CD4-positive, alpha-beta T cell treated with Interleukin-6 for 4 hours (primary cell): Measurements from ENCODE around the gene CTDP1.
"Not testable (repeated sequence)": the region's sequence is repeated elsewhere in the genome, so short reads cannot be mapped to it uniquely, and the experiment has no call there.

Experiments used
- DNase-seq: peaks from one replicate; pipeline ENCODE4 v3.0.0-alpha.2; 2020; ENCODE audit warnings: mixed read lengths

The CTDP1 gene

DNA sequence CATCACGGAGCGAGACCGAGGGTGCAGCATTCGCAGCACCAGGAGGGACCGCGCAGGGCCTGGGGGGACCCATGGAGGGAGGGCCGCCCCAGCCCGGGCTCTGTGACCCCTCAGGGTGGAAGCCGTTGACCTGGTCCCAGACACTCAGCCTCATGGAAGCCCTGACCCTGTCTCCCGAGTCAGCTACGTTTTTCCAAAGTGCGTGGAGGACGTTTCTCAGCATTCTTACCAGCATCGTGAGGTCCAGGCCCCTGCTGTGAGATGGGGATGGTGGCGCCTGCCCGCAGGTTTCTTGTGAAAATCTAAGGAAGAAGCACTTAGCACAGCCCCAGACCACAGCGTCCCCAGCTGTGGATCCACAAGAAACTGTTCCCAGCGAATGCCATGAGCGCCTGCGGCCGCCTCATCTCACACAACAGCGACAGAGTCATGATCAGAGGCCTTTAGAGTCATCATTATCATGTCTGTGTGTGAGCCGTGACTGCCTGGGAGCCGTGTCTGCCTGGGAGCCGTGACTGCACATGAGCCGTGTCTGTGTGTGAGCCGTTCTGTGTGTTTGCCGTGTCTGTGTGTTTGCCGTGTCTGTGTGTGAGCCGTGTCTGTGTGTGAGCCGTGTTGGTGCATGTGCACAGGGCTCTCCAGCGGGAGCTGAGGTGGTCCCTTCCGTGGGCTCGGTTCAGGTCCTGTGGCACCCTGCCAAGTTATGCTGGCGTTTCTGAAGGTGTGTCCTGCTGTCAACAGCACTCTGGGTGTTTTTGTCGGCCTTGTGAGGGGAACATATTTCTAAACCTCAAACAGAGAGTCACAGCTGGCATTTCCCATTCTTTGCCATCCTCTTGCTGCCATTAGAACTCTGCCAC lies 68.9 kb downstream of the CTDP1 start:
- no peak for DNase-seq

- DNase-seq = no peak
Observed at GRCh38 chr18:79749251-79750191, 69.9 kb downstream of the CTDP1 start.

DNA sequence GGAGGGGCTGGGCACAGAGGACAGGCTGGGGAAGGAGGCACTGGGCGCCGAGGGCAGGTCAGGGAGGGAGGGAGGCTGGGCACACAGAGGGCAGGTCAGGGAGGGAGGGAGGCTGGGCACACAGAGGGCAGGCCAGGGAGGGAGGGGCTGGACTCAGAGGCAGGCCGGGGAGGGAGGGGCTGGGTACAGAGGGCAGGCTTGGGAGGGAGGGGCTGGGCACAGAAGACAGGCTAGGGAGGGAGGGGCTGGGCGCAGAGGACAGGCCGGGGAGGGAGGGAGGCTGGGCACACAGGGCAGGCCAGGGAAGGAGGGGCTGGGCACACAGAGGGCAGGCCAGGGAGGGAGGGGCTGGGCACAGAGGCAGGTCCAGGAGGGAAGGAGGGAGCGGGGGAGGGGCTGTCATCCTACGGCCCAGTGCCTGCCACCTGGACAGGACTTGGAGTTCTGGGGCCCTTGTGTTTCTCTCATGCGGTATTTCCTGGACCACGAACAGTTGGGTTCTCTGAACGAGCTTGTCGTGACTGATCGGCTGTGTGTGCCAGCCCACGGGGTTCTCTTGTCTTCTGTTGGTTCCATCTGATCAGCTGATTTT lies 71.5 kb downstream of the CTDP1 start:
- DNase-seq = no peak

GRCh38 chr18:79751918-79752578 lies 72.4 kb downstream of the CTDP1 start:
- not testable (repeated sequence) for DNase-seq

GRCh38 chr18:79752946-79753345 lies 73.3 kb downstream of the CTDP1 start:
- DNase-seq = not testable (repeated sequence)

- no peak for DNase-seq
Observed at GRCh38 chr18:79753391-79753851, 73.8 kb downstream of the CTDP1 start.

DNA sequence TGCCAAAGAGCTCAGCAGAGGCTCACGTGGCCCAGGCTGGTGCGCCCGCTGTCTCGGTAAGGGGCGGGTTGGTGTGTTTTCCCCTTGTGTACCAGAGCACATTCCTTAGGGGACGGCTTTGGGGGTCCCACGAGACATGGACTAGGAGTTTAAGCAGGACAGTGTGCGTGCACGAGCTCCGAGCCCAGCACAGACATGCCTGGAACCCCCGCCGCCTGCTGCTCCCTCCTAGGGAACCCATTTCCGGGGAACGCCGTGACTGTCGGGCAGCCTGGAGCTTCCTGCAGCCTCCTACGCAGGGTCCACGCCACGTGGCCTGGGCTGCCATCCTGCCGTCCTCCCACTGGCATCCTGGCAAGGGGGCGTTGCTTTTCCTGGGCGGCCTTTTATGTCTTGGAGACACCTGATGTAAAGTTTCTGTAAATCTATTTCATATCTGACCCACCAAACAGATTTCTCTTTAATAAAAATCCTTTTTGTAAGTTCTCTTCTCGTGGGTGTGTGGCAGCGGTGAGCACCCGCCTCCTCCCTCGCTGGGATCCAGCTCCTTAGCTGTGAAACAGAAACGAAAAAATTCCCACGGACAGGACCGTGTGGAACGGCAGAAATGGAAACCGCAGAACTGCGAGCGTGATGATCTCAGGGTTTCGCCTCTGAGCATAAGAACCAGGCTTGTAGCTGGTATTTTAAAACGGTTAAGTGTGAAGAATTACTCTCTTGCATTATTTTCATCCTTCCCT lies 74.6 kb downstream of the CTDP1 start:
- no peak for DNase-seq

DNA sequence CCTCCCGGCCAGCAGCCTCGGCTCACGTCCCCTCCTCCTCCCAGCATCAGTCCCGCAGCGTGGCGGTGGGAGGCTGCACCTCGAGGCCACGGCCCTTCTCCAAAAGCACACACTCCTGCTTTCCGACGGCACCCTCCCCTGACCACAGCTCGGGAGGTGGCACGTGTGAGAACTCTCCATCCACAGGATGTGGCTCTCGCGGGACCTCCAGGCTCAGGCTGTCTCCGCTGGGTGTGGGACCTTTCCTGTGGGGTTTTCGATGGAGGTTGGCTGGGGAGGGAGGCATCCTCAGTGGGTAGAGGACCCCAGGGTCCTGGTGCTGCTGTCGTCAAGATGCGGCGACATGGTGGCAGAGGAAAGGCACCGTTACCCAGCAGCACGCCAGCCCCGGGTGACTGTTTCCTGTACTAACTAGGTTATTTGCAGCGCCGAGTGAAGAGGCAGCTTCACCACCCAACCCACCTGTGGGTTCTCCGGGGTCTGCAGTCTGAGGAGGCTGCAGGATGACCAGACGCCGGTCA lies 75.3 kb downstream of the CTDP1 start:
- DNase-seq = no peak

DNA sequence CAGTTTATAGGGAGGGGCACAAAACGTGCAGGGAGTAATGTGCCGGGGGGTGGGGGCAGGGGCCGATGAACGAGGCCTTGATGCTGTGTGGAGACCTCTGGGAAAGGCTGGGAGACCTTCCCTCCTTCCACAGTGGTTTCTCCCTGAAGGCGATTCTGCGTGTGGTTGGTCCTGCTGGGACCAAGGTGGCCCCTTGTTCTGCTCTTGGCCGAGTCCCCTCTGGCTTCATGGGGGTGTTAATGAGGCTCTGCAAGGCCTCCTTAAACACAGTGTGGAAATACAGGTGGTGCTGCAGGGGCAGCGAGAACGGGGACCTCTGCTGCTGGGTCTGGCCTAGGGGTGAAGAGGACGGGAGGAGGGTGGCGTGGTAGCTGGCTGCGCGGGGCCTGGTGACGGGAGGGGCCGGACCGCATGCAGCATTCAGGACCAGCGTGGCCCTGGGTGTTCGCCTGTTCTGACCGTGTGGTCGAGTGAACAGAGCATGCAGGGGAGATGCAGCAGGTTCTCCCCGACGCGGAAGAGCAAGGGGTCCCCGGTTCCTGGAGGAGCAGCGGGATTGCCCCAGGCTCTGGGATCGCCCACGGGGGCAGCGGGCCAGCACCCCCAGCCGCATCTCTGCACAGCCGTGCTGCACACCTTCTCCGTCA lies 76.0 kb downstream of the CTDP1 start:
- no peak for DNase-seq

DNA sequence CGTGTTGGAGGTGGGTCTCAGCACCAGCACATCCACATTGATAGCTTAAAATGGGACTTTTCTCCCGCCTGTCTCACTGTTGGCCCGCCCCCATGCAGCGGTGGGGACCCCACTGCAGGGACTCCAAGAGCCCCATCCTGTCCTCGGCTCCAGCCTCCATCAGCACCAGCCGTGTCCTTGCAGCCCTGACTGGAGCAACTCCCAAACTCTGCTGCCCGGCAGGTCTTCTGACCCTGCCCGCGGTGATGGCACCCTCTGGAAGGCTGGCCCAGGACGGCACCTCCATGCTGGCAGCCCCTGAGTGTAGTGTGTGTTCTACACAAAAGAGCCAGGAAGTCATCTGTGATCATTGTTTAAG lies 76.5 kb downstream of the CTDP1 start:
- no peak for DNase-seq

- DNase-seq = no peak
Observed at GRCh38 chr18:79756826-79757225, 77.2 kb downstream of the CTDP1 start.

- DNase-seq = no peak
Observed at GRCh38 chr18:79760348-79760747, 80.7 kb downstream of the CTDP1 start.

- DNase-seq = no peak
Observed at GRCh38 chr18:79760881-79761280, 81.3 kb downstream of the CTDP1 start.

DNA sequence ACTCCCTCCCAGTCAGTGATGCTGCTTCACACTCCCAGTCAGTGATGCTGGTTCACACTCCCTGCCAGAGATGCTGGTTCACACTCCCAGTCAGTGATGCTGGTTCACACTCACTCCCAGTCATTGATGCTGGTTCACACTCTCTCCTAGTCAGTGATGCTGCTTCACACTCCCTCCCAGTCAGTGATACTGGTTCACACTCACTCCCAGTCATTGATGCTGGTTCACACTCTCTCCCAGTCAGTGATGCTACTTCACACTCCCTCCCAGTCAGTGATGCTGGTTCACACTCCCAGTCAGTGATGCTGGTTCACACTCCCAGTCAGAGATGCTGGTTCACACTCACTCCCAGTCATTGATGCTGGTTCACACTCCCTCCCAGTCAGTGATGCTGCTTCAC lies 83.8 kb downstream of the CTDP1 start:
- no peak for DNase-seq

DNA sequence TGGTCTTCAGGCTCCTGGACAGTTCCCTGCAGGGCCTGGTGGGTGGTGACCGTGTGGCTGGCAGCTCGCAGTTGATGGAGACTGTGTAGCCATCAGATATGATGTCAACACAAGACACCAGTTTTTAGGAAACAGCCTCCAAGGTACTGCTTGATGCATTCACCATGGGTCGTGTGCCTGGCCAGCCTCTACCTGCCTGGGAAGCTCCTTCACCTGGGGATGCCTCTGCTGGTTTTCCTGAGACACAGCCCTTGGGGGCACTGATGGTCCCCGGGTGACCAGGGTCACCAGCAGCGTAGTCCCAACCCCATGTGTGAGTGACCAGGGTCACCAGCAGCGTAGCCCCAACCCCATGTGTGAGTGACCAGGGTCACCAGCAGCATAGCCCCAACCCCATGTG lies 84.5 kb downstream of the CTDP1 start:
- no peak for DNase-seq

DNA sequence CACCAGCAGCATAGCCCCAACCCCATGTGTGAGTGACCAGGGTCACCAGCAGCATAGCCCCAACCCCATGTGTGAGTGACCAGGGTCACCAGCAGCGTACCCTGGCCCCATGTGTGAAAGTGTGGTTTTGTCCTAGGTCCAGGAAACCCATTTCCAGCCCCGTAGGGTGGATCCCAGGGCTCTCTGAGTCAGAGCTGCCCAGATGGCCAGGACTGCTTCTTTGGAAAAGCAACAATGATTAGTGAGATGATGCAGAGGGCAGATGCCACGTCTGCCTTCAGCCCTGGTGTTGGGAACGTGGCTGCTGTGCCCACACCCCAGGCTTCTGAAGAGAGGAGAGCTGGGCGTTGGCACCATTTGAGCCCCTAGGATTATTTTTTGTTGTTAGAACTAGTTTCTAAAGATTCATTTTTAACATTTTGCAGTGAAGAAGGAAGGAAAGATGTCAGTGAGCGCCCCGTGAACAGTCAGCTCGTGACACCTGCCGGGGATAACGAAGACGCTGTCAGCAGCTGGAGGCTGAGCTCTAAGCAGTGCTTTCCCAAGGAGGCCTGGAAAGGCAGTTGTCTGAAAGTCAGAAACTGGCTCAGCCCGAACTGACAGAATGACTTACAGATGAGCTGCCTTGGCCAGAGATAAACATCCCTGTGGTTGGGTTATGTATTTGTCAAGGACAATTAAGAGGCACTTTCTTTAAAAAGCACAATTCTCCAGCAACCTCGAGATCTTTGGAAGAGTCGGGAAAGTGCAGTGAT lies 86.1 kb downstream of the CTDP1 start:
- DNase-seq = no peak

DNA sequence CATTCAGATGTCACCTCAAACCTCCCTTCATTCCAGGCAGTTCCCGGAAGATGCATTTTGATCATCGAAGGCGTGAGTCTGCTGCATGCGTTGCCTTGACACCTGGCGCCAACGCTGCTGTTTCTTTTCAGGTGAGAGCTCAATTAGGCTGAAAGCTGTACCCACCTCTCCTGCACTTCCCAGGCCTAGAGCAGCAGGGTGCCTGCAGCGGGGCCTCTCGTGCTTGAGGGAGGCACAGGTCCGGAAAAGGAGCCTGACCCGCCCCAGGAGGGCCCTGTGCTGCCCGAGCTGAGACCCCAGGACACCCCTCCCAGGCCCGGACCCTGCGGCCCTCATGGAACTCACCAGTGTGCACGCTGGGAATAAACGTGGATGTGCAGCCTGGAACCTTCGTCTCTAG lies 86.7 kb downstream of the CTDP1 start:
- no peak for DNase-seq

DNA sequence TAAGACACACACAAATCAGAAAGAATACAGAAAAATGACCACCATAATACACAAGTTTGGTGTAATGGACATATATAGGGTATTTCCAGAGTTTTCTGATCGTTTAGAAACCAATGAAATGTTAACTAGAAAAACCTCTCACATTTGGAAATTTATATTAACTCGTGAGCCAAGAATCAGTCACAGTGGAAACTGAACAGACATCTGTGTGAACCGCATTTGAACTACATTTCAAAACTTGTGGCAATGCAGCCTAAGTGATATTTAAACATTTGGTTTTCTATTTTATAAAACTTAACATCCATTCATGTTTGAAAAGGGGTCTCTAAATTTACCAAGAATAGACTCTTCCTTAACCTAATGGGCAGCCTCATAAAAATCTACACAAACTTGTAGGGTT lies 89.1 kb downstream of the CTDP1 start:
- no peak for DNase-seq

GRCh38 chr18:79769698-79770500 lies 90.3 kb downstream of the CTDP1 start:
- no peak for DNase-seq

GRCh38 chr18:79770501-79770815 lies 90.9 kb downstream of the CTDP1 start:
- DNase-seq = no peak
